ENCODE data around the gene FLVCR2.

Gene FLVCR2

DNA sequence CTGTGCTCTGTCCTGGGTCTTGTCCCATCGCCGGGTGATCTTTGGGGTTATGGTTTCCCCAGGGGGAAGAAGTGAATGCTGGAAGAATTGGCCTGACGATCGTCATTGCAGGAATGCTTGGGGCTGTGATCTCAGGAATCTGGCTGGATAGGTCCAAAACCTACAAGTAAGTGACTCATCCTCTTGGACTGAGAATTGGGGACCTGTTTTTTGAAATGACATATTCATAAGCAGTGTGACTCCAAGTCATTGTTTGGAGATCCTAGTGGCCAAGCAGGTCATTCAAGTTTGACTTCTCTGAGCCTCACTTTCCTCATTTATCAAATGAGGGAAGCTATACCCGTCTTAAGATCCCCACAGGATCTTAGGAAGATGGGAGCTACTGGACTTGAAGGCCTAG is 56.4 kb downstream of the FLVCR2 start:
- TF ChIP-seq, protein P1, sequence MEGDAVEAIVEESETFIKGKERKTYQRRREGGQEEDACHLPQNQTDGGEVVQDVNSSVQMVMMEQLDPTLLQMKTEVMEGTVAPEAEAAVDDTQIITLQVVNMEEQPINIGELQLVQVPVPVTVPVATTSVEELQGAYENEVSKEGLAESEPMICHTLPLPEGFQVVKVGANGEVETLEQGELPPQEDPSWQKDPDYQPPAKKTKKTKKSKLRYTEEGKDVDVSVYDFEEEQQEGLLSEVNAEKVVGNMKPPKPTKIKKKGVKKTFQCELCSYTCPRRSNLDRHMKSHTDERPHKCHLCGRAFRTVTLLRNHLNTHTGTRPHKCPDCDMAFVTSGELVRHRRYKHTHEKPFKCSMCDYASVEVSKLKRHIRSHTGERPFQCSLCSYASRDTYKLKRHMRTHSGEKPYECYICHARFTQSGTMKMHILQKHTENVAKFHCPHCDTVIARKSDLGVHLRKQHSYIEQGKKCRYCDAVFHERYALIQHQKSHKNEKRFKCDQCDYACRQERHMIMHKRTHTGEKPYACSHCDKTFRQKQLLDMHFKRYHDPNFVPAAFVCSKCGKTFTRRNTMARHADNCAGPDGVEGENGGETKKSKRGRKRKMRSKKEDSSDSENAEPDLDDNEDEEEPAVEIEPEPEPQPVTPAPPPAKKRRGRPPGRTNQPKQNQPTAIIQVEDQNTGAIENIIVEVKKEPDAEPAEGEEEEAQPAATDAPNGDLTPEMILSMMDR (IDR thresholded peaks at IDR 0.05) = no peak

DNA sequence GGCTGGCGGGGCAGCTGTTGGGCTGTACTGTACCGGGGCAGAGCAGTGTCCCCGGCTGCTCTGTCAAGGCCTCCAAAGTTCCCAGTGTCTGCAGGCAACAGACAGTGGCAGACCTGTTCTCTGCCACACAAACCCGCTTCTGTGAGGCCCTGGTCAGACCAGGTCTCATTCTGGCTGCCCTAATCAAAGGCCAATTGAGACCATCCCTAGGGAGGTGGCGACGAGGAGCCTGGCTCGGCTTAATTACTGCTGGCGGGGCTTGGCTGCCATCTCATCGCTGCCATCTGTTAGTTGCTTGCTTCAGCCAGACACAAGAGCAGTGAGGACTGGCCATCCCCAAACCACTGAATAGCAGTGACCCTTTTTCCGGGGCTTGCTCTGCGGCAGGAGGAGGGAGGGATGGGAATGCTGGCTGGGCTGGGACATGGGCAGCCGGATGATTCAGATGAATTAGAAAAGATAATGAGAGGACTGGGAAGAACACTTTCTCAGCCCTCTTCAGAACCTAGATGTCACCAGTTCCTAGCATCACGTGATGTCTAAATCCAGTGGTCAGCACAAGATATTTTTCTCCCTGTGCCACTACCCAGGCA is 57.8 kb downstream of the FLVCR2 start:
- TF ChIP-seq, protein P1 (IDR thresholded peaks at IDR 0.05) = no peak

DNA sequence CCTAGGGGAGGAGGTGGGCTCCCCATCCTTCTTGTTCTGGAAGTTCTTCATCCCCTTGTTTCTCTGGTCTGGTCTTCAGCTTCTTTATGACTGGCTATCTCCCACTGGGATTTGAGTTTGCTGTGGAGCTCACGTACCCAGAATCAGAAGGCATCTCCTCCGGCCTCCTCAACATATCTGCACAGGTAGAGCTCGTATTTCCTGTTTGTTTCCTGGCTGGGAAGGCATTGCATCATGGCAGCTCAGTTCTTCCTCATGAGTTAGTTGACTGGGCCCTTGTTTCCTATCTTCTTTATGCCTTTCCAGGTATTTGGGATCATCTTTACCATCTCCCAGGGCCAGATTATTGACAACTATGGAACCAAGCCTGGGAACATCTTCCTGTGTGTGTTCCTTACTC is 62.5 kb downstream of the FLVCR2 start:
- TF ChIP-seq, protein P1 (IDR thresholded peaks at IDR 0.05) = no peak

DNA sequence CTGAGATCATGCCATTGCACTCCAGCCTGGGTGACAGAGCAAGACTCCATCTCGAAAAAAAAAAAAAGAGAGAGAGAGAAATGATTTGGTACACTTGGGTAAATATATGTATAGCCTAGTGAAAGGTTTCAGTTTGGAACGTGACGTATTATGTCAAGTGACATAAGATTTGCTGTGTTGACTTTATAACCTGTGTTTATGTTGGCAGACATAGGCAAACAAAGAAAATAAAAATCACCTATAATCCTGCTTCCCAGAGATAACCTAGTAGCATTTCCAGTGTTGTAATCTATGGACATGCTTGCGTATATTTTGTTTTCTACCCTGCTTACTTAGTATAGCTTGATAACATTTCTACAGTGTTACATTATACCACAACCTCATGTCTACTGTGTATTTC is 65.6 kb downstream of the FLVCR2 start:
- TF ChIP-seq, protein P1 (IDR thresholded peaks at IDR 0.05) = no peak

DNA sequence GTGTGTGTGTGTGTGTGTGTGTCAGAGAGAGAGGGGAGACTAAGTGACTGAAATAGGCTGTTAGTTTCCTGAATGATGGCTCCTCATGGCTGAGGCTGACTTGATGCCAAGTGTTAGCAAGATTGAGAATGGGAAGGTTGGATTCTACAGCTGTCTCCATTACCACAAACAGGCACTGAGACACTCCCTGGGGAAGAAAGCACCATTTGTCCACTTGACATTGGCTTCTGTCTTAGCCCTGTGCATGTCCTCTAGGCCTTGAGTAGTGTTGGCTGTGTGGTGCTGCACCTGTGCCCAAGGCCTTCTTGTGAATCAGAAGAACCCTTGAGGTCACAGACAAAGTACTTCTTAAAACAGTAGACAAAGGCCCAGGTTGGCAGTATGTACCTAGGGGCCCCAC is 66.6 kb downstream of the FLVCR2 start:
- TF ChIP-seq, protein P1 (IDR thresholded peaks at IDR 0.05) = no peak

DNA sequence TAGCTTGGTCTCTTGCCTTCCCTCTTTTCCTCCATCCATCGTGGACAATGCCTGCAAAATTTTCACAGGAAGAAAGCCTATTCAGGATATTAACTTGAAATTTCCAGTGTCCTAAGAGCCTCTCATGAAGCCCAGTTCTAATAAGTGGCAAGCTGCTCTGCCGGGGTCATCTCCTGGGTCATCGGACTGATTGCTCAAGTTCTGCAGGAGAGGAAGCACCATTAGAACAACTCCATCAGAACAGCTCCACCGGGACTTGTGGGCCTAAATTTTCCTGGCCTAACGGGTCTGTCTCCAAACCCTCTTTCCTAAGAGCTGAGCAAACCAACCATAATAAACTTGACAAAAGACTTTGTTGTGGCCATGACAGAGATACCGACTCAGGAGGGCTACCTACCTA is 68.3 kb downstream of the FLVCR2 start:
- TF ChIP-seq, protein P1 (IDR thresholded peaks at IDR 0.05) = no peak

DNA sequence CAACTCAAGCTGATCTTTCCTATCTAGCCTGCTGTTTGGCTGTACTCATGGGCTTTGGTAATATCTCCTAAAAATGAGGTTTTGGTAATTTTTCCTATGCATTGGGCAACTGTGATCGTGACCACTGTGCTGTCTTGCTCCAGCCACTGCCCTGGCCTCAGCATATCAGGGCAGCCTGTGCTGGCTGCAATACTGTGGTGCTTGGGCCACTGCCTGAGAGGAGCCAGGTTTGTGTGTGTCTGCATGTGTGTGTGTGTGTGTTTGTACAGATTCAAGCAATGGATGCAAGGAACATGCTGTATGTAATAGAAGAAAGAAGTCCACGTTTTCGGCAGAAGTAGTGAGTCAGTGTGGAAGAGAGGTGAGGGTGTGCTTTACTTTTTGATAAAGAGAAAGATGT is 69.2 kb downstream of the FLVCR2 start:
- TF ChIP-seq, protein P1 (IDR thresholded peaks at IDR 0.05) = no peak

Data from LNCAP (cell line).